ENCODE measurements around the gene EFCAB7. TPM values are rescaled to one million over a fixed set of nuclear protein-coding genes. Genes with fewer than 3 reads are reported as not detected.
A peak's percentile ranks its signal among the peaks of the same experiment; 100 is the strongest.

EFCAB7 gene
- total RNA-seq, 1 experiment from 2014 or later = 3.0 TPM

DNA sequence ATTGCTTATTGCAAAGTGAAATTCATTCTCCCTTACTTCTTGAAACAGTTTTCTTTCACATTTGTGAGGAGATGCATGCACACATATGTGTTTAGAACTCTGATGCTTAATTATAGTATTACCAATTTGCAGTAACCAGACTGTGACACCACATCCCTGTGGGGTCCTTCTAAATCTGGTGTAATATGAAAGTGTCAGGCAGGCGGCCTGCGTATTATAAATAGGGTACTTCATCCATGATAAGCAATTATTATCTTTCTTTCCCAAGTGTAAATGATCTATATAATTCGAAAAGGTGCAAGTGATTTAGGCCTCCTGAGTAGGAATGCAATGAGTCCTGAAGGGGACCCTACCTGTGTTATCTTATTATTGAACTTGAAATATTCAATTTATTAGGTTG is 876 bp downstream of the EFCAB7 start:
- H4K5ac ChIP-seq (ENCODE audit: insufficient read length, low read depth, low read length) = no peak overlapping the region
- no peak overlapping the region for H3K9ac ChIP-seq (ENCODE audit: extremely low read depth, insufficient read length, low read length)
- no peak overlapping the region for H3K4ac ChIP-seq (ENCODE audit: low read depth, low read length)
- no peaks in the 10 kb centered on the region for H3K79me1 ChIP-seq (ENCODE audit: insufficient read depth, low read depth, low read length, poor library complexity, severe bottlenecking)
- no peaks in the 10 kb centered on the region for H3K27me3 ChIP-seq (ENCODE audit: insufficient read depth, low read length)
- DNase-seq = no peak
- no peak overlapping the region for H4K91ac ChIP-seq (ENCODE audit: insufficient read length, low read depth, low read length)
- H3T11ph ChIP-seq (ENCODE audit: low read length) = no peak overlapping the region
- H2AFZ ChIP-seq (ENCODE audit: low read length) = no peak overlapping the region
- H3K18ac ChIP-seq (ENCODE audit: insufficient read length, low read depth, low read length) = no peak overlapping the region
- Mint-ChIP-seq H3K27ac (no peak overlapping the region), H3K27me3 (ENCODE audit: low read depth) (no peaks in the 10 kb centered on the region), H3K9me3 (no peaks in the 10 kb centered on the region), H3K4me3 (peak overlapping the region; percentile 97), H3K4me1 (peaks cover 15 to 21% of the 10 kb centered on the region in 2 experiments), H3K36me3 (ENCODE audit: insufficient read depth in 1 of 3, low read depth in 3 of 3) (no peaks in the 10 kb centered on the region)
- H3K23me2 ChIP-seq (ENCODE audit: insufficient read length, low read depth, low read length, poor library complexity, severe bottlenecking) = peaks cover 4% of the 10 kb centered on the region
- no peak overlapping the region for H2AK5ac ChIP-seq (ENCODE audit: insufficient read length, low read length)
- H3K56ac ChIP-seq (ENCODE audit: insufficient read length, low read depth, low read length) = no peak overlapping the region
- H2BK12ac ChIP-seq (ENCODE audit: insufficient read length, low read depth, low read length) = no peak overlapping the region
- no peak overlapping the region for H2BK20ac ChIP-seq (ENCODE audit: low read depth, low read length, poor library complexity, severe bottlenecking)
- no peak overlapping the region for H2BK120ac ChIP-seq (ENCODE audit: low read depth, low read length, poor library complexity, severe bottlenecking)
- H2BK15ac ChIP-seq (ENCODE audit: low read depth, low read length) = no peak overlapping the region
- TF ChIP-seq, protein P1, sequence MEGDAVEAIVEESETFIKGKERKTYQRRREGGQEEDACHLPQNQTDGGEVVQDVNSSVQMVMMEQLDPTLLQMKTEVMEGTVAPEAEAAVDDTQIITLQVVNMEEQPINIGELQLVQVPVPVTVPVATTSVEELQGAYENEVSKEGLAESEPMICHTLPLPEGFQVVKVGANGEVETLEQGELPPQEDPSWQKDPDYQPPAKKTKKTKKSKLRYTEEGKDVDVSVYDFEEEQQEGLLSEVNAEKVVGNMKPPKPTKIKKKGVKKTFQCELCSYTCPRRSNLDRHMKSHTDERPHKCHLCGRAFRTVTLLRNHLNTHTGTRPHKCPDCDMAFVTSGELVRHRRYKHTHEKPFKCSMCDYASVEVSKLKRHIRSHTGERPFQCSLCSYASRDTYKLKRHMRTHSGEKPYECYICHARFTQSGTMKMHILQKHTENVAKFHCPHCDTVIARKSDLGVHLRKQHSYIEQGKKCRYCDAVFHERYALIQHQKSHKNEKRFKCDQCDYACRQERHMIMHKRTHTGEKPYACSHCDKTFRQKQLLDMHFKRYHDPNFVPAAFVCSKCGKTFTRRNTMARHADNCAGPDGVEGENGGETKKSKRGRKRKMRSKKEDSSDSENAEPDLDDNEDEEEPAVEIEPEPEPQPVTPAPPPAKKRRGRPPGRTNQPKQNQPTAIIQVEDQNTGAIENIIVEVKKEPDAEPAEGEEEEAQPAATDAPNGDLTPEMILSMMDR (conservative IDR thresholded peaks at IDR 0.05) = no peak
- H2BK5ac ChIP-seq (ENCODE audit: insufficient read length, low read length) = no peak overlapping the region
- H3K14ac ChIP-seq (ENCODE audit: insufficient read depth, low read length) = no peak overlapping the region
- no peaks in the 10 kb centered on the region for H3K79me2 ChIP-seq (ENCODE audit: insufficient read depth, low read length)
- peak overlapping the region; percentile 79 for H3K4me2 ChIP-seq (ENCODE audit: insufficient read depth, insufficient read length, low read length)
- H3K9me3 ChIP-seq (ENCODE audit: control insufficient read depth, low read depth, low read length) = no peaks in the 10 kb centered on the region
- no peak overlapping the region for H3K23ac ChIP-seq (ENCODE audit: insufficient read length, low read depth, low read length)
- no peak overlapping the region for H4K8ac ChIP-seq (replicated peaks; ENCODE audit: insufficient read length, low read depth, low read length)
- no peak overlapping the region for H3K27ac ChIP-seq (ENCODE audit: insufficient read length, low read depth, low read length)
- H4K20me1 ChIP-seq (ENCODE audit: control insufficient read depth, insufficient read depth, insufficient read length) = no peaks in the 10 kb centered on the region
- no peaks in the 10 kb centered on the region for H3K4me1 ChIP-seq (ENCODE audit: insufficient read depth, low read length)
- no CpG with 5 or more reads among the region's 3 CpGs for WGBS (ENCODE audit: extremely low coverage, insufficient read length, low lambda C conversion rate)
